ENCODE measurements around the gene PRKN. TPM values are rescaled to one million over a fixed set of nuclear protein-coding genes. Genes with fewer than 3 reads are reported as not detected.

PRKN gene
- total RNA-seq, 4 donors from 2014 or later = 5.2 to 121 (median 6.9) TPM

DNA sequence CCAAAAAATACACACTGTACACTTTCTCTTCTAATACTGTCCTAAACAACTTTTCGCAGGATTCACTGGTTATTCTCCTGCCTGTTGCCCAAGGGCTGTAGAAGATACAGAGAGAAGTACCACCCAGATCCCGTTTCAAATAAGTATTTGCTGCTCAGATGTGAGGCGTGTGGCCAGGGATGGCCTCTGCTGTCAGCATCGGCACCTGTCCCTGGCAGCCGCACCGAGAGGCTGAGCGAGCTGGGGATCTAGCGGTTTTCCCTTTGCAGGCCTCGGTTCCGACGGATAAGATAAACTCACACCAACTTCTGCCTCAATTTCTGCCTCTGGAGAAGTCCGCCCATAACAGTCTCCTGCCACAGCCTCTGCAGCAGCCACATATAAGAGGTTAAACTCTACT lies 768.5 kb downstream of the PRKN start:
- WGBS, 2 donors = 94% methylated on average over 12 of the region's 12 CpGs
- TF ChIP-seq, protein P1, sequence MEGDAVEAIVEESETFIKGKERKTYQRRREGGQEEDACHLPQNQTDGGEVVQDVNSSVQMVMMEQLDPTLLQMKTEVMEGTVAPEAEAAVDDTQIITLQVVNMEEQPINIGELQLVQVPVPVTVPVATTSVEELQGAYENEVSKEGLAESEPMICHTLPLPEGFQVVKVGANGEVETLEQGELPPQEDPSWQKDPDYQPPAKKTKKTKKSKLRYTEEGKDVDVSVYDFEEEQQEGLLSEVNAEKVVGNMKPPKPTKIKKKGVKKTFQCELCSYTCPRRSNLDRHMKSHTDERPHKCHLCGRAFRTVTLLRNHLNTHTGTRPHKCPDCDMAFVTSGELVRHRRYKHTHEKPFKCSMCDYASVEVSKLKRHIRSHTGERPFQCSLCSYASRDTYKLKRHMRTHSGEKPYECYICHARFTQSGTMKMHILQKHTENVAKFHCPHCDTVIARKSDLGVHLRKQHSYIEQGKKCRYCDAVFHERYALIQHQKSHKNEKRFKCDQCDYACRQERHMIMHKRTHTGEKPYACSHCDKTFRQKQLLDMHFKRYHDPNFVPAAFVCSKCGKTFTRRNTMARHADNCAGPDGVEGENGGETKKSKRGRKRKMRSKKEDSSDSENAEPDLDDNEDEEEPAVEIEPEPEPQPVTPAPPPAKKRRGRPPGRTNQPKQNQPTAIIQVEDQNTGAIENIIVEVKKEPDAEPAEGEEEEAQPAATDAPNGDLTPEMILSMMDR (IDR thresholded peaks at IDR 0.05) = no peak
- TF ChIP-seq POLR2A (IDR thresholded peaks at IDR 0.05) = no peak
- Histone ChIP-seq H3K4me1 (no peaks in the 10 kb centered on the region), H3K36me3 (no peaks in the 10 kb centered on the region), H3K27me3 (no peaks in the 10 kb centered on the region), H3K4me3 (replicated peaks in 1 of 3) (no peak overlapping the region), H3K27ac (no peak overlapping the region), H3K9me3 (no peaks in the 10 kb centered on the region)
- no peak for DNase-seq
- intact Hi-C loops (cut with DNase I) = no loop called here

DNA sequence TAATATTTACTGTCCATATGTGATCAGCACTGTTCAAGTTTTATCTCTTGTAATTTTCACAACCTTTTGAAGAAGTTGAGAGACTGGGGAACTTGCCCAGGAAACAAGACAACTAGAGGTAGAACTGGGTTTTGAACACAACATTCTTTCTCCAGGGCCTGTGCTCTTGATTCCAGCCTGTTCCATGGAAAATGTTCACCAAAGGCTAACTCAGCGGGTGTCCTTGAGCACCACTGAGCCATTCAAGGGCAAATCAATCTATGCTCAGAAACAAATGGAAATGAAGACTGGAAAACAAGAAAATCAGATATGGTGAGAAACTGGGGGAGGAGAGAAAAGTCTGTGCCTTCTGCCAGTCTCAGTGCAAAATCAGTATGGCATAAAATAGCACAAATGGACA lies 771.5 kb downstream of the PRKN start:
- WGBS, 2 donors = 86 to 94% methylated on average over 1 of the region's 1 CpG
- intact Hi-C loops (cut with DNase I) = no loop called here
- TF ChIP-seq, protein P1 (IDR thresholded peaks at IDR 0.05) = no peak
- TF ChIP-seq POLR2A (IDR thresholded peaks at IDR 0.05) = no peak

DNA sequence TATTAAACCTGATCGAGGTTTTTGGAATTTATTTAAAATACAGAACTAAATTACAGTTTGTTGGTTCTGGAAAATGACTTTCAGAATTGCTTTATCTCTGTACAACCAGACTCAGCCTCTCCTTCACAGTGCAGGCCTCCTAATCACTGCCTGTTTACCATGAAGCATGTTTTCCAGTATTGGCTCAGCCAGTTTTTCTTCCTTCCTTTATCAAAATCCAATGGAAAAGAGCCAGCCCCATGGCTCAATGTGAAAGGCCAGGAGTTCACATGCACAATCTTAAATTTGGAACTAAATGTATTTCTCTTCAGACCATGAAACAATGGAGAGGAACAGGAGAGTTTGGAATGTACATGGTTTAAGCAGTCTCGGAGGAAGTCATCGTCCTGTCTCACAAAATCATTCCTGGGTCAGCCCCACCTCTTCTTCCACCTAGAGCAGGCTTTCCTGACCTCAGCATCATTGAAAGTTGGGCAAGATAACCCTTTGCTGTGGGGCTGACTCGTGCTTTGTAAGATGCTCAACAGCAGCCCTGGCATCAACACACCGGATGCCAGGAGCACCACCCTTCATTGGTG lies 772.8 kb downstream of the PRKN start:
- WGBS, 2 donors = 68 to 82% methylated on average over 5 of the region's 5 CpGs
- Histone ChIP-seq H3K4me3 (replicated peaks in 1 of 3) (no peak overlapping the region), H3K4me1 (no peaks in the 10 kb centered on the region), H3K9me3 (no peaks in the 10 kb centered on the region), H3K27ac (no peak overlapping the region), H3K27me3 (no peaks in the 10 kb centered on the region), H3K36me3 (no peaks in the 10 kb centered on the region)
- DNase-seq = no peak
- no peak for TF ChIP-seq POLR2A (IDR thresholded peaks at IDR 0.05)
- TF ChIP-seq, protein P1 (IDR thresholded peaks at IDR 0.05) = no peak
- intact Hi-C loops (cut with DNase I) = no loop called here

More for the DNA sequence above, 771.5 kb downstream of the PRKN start:
- H3K9me3 ChIP-seq = no peaks in the 10 kb centered on the region
- no peaks in the 10 kb centered on the region for H3K27me3 ChIP-seq
- no peak overlapping the region for H3K27ac ChIP-seq
- no peak overlapping the region for H3K4me3 ChIP-seq (replicated peaks in 1 of 3)
- no peaks in the 10 kb centered on the region for H3K4me1 ChIP-seq
- no peak for DNase-seq
- no peaks in the 10 kb centered on the region for H3K36me3 ChIP-seq

DNA sequence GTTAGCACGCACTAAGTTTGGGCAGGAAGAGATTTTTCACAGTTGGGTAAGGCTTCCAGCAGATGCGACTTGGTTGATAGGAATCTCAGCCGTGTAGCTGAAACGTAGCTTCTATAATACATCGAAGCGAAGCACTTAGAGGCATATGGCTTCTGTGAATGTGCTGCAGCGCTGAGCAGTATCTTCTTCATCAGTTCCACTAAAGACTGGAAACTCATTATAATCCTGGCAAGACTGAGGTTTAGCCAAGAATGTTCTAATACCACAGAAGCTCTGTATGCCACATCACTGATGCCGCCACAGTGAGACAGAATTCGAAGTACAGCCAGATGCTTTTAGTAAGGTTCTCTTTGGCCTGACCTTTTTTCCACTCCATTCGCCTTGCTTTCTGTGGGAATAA lies 773.5 kb downstream of the PRKN start:
- Histone ChIP-seq H3K27me3 (no peaks in the 10 kb centered on the region), H3K4me3 (replicated peaks in 1 of 3) (no peak overlapping the region), H3K36me3 (no peaks in the 10 kb centered on the region), H3K9me3 (no peaks in the 10 kb centered on the region), H3K27ac (no peak overlapping the region), H3K4me1 (no peaks in the 10 kb centered on the region)
- intact Hi-C loops (cut with DNase I) = no loop called here
- 83 to 88% methylated on average over 10 of the region's 10 CpGs for WGBS, 2 donors
- no peak for DNase-seq
- TF ChIP-seq POLR2A (IDR thresholded peaks at IDR 0.05) = no peak
- TF ChIP-seq, protein P1 (IDR thresholded peaks at IDR 0.05) = no peak

DNA sequence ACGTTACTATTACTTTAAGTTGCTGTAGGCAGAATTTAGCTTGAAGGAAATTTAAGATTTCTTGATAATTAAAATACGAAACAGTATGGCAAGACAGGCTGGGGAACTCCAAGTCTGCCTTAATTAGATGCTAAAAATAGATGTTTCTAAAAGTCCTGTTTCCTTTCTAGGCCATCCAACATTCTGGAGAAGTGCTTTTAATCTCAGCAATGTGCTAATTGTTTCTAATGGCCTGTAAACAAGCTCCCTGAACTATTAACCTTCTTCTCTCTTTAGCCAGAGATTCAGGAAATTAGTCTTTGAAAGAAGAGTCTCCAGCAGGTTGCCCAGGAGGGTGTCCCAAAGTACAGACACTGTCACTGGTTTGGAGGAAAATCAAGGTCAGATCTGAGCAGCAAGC lies 776.4 kb downstream of the PRKN start:
- Histone ChIP-seq H3K9me3 (no peaks in the 10 kb centered on the region), H3K4me3 (replicated peaks in 1 of 3) (no peak overlapping the region), H3K36me3 (no peaks in the 10 kb centered on the region), H3K27me3 (no peaks in the 10 kb centered on the region), H3K27ac (no peak overlapping the region), H3K4me1 (no peaks in the 10 kb centered on the region)
- 78 to 80% methylated on average over 2 of the region's 2 CpGs for WGBS, 2 donors
- TF ChIP-seq POLR2A (IDR thresholded peaks at IDR 0.05) = no peak
- TF ChIP-seq, protein P1 (IDR thresholded peaks at IDR 0.05) = no peak
- intact Hi-C loops (cut with DNase I) = no loop called here
- no peak for DNase-seq

Measured in thyroid gland (tissue), 4 donors.